Measurements from ENCODE around the gene CRTC2. TPM values are rescaled to one million over a fixed set of nuclear protein-coding genes. Genes with fewer than 3 reads are reported as not detected.

CRTC2 gene
- total and polyA plus RNA-seq, 12 donors: 8.4 to 138 (median 31.8) TPM

- TF ChIP-seq POLR2A (IDR thresholded peaks at IDR 0.05) (no peak), CTCF (IDR thresholded peaks at IDR 0.05) (no peak)
- H3K36me3 ChIP-seq (replicated peaks in 1 of 2): peaks cover 0 to 48% of the 10 kb centered on the region in 2 donors
- WGBS, 4 donors: 73 to 83% (median 80%) methylated on average over 4 of the region's 4 CpGs
- H3K4me3 ChIP-seq: no peak overlapping the region
- peaks cover 18 to 33% of the 10 kb centered on the region in 2 donors for H3K4me1 ChIP-seq (replicated peaks in 1 of 2)
- no peak overlapping the region for H3K27ac ChIP-seq
- no peak for DNase-seq
- no peaks in the 10 kb centered on the region for H3K9me3 ChIP-seq (replicated peaks in 1 of 3)
- intact Hi-C loops (cut with DNase I): loop anchor here in 1 of 2 donors (5.0 kb wide), 1 partner anchor 42 kb away; no protein-coding TSS in a partner anchor
- H3K27me3 ChIP-seq: no peaks in the 10 kb centered on the region
Observed at GRCh38 chr1:153953859-153954365, 4.5 kb downstream of the CRTC2 start.

GRCh38 chr1:153951801-153952200 lies 6.6 kb downstream of the CRTC2 start:
- Histone ChIP-seq H3K27me3 (no peaks in the 10 kb centered on the region), H3K4me1 (replicated peaks in 1 of 2) (peaks cover 8 to 20% of the 10 kb centered on the region in 2 donors), H3K36me3 (replicated peaks in 1 of 2) (peaks cover 0 to 63% of the 10 kb centered on the region in 2 donors), H3K27ac (no peak overlapping the region), H3K9me3 (replicated peaks in 1 of 3) (no peaks in the 10 kb centered on the region), H3K4me3 (no peak overlapping the region)
- intact Hi-C loops (cut with DNase I): loop anchor here in 1 of 2 donors (5.0 kb wide), 1 partner anchor 40 kb away; no protein-coding TSS in a partner anchor
- no peak for DNase-seq
- 88 to 95% (median 91%) methylated on average over 2 of the region's 2 CpGs for WGBS, 4 donors
- no peak for TF ChIP-seq CTCF (IDR thresholded peaks at IDR 0.05)

DNA sequence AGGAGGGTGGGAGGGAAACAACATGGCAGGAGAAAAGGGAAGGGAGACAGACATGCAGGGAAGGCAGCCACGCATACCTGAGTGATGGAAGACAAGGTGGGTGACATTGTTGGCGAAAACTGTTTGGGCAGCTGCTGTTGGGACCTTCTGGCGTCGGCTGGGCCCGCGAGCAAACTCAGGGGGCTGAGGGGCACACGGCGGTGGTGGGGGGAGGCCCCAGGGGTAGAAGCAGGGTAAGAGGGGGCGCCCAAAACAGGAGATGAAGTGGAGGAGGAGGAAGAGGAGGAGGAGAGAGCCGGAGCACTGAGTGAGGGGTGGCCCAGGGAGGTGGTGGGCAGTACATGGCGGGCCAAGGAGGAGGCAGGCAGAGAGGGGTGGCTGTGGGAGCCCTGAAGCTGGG lies 7.2 kb downstream of the CRTC2 start:
- no peak for DNase-seq
- WGBS, 4 donors: 89 to 94% (median 91%) methylated on average over 11 of the region's 11 CpGs
- H3K27ac ChIP-seq: no peak overlapping the region
- peaks cover 7 to 14% of the 10 kb centered on the region in 2 donors for H3K4me1 ChIP-seq (replicated peaks in 1 of 2)
- H3K4me3 ChIP-seq: no peak overlapping the region
- intact Hi-C loops (cut with DNase I): loop anchor here in 1 of 2 donors (5.0 kb wide), 1 partner anchor 39 kb away; no protein-coding TSS in a partner anchor
- H3K27me3 ChIP-seq: no peaks in the 10 kb centered on the region
- peaks cover 0 to 63% of the 10 kb centered on the region in 2 donors for H3K36me3 ChIP-seq (replicated peaks in 1 of 2)
- no peaks in the 10 kb centered on the region for H3K9me3 ChIP-seq (replicated peaks in 1 of 3)
- no peak for TF ChIP-seq POLR2A (IDR thresholded peaks at IDR 0.05)
- TF ChIP-seq CTCF (IDR thresholded peaks at IDR 0.05): no peak

DNA sequence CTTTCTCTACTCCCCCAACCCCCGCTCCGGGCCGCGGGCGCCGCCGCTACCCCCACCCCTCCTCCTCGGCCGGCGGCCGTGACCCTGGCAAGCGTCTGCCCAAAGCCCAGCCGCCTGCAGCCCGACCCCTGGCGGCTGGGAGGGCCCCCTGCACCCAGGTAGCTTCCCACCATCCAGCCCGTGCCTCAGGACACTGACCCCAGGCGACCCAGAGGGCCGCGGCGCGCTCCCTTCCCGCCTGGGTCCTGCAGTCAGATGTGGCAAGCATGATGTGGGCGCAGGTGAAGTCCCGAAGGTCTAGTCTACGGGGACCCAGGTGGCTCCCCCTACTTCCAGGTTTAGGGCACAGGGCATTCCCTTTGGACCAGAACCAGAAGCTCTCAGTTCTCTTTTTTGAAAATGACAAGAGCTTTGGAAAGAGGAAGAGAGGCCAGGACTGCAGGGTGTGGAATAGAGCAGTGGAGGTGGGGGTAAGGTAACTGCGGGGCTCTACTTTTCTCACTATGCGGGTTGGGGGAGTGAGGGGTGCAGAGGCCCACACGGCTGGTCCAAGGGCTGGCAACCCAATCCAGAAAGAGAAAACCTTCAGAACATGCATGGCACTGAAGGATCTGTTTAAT lies 11.7 kb downstream of the CRTC2 start, which contains the start of gene DENND4B:
Gene DENND4B (minus strand): TSS at position 97 of the 620 bp plus-strand sequence. CDS start 2,344 bp downstream, outside the sequence.
- no peaks in the 10 kb centered on the region for H3K9me3 ChIP-seq (replicated peaks in 1 of 3)
- TF ChIP-seq POLR2A (IDR thresholded peaks at IDR 0.05): no peak
- TF ChIP-seq CTCF (IDR thresholded peaks at IDR 0.05): peak; percentile 84 to 96 (median 88)
- no peaks in the 10 kb centered on the region for H3K27me3 ChIP-seq
- H3K4me1 ChIP-seq (replicated peaks in 1 of 2): peaks cover 0 to 7% of the 10 kb centered on the region in 2 donors
- WGBS, 4 donors: 8 to 73% (median 27%) methylated on average over 3 to 28 of the region's 28 CpGs
- peak; percentile 85 to 91 (median 88) for DNase-seq
- peaks cover 0 to 57% of the 10 kb centered on the region in 2 donors for H3K36me3 ChIP-seq (replicated peaks in 1 of 2)
- H3K27ac ChIP-seq: peak within 1 kb of the TSS; percentile 82 to 100 (median 94)
- intact Hi-C loops (cut with DNase I): loop anchor here (10.0 kb wide), 1 partner anchor 152 kb away; no protein-coding TSS in a partner anchor
- peak within 1 kb of the TSS in 3 of 4 donors; percentile 46 to 98 (median 75) for H3K4me3 ChIP-seq

Data from adrenal gland (tissue), 12 donors.